Activated CD8-positive, alpha-beta memory T cell treated with anti-CD3 and anti-CD28 coated beads, Interleukin-2, amount 50 U/mL, for 1 hour (primary cell): ENCODE data around the gene COQ5.

ENCODE experiments used
- DNase-seq: peaks from one replicate; pipeline ENCODE4 v3.0.0-alpha.2; 2020; ENCODE audit errors: extremely low read depth

COQ5 gene

DNA sequence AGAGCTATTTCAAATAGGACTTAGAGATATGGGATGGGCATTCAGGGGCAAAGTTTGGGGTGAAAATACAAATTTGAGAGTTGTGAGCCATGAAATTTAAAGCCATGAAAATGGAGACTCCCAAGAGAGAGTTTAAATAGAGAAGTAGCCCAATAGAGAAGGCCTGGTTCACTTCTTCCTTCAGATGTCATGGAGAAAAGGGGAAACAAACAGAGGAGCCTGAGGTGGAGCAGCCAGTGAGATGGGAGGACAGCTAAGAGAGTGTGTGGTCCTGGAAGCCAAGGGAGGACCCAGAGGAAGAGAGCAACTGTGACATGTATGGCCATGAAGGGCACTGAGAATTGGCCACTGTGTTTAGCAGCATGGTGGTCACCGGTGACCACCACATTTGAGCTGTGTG lies 45.3 kb downstream of the COQ5 start:
- no peak for DNase-seq

DNA sequence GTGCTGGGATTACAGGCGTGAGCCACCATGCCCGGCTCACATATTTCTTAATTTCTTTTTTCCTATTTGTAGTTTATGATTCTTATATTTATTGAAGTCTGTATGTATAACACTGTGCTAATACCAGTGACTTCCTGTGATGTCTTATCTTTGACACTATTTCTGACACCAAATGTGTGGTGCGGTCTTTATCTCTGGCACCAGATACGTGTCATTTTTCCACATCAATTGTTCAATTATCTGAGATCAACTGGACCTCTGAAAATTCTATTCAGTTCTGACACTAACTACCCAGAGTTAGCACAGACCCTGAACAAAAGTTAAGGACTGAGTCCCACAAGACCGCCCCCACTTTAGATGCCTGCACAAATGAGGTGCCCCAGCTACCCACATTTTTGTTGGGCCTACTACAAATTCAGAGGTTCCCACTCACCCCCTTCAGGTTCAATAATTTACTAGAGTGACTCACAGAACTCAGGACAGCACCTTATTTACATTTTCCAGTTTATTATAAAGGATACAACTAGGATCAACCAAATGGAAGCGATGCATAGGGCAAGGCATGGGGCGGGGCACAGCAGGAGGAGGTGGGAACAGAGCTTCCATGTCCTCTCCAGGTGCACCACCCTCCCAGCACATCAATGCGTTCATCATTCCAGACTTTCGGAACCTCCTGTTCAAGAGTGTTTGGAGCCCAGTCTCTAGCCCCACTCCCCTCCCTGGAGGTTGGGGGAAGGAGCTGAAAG lies 47.8 kb downstream of the COQ5 start:
- DNase-seq, result no peak

DNA sequence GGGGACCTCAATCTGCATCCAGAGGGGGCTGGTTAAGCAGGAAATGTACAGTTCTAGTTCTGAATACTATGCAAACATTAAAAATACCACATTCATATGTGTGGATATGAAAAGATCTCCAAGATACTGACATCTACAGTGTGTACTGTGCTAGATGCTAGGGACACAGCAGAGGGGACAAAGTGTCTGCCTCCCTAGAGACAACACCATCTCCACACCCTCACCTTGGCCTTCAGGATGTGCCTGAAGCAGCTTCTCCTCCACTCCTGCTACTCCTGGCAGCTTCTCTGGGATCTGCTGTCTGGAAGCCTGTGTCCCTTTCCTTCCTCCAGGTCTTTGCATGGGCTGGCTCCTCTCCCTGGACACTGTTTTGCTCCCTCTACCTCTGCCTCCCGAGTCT lies 48.7 kb downstream of the COQ5 start:
- no peak for DNase-seq

DNA sequence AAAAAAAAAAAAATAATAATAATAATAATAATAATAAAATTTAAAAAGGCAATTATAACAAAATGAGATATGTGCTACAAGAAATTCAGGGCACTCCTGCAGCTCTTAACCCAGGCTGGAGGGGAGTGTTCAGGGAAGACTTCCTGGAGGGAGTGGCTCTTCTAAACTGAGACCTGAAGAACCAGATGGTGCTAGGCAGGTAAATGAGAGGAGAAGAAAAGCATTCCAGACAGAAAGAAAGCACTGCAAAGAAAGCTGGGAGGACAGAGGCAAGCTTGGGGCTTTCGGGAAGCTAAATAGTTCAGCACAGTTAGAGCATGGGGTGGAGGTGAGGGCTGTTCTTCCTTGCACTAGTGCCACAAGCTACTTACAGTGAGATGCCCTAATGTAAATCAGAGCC lies 49.5 kb downstream of the COQ5 start:
- no peak for DNase-seq

DNA sequence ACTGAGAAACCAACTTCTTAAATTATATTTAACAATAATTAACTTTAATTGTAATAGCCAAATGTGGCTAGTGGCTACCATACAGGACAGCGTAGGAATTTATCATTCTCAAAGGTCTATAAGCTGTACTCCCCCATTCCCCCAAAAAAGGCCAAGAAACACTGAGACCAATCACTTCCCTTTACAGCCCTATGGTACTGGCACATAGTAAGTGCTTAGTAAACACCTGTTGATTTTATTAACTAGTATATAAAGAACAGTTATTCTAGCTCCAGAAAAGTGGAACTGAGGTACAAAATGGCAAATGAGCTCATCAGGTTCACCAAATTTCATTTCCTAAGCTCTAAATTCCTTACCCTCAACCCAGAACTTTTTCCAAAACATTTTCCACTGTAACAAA lies 53.3 kb downstream of the COQ5 start:
- DNase-seq, result no peak

DNA sequence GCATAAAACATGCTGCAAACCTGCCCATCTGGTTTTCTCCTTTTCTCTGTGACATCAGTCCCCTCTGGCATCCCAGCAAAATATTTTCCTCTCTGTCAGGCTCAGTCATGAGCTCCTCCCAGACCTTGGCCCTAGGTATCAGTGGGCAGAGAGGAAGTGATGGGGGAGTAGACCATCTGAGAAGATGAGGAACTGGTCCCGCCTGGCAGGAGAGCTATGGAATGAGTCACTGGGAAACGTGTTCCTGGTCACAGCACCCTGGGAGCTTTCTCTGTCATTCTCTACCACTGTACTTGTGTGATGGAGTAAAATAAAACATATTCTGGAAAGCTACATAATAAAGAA lies 54.4 kb downstream of the COQ5 start:
- no peak for DNase-seq

DNA sequence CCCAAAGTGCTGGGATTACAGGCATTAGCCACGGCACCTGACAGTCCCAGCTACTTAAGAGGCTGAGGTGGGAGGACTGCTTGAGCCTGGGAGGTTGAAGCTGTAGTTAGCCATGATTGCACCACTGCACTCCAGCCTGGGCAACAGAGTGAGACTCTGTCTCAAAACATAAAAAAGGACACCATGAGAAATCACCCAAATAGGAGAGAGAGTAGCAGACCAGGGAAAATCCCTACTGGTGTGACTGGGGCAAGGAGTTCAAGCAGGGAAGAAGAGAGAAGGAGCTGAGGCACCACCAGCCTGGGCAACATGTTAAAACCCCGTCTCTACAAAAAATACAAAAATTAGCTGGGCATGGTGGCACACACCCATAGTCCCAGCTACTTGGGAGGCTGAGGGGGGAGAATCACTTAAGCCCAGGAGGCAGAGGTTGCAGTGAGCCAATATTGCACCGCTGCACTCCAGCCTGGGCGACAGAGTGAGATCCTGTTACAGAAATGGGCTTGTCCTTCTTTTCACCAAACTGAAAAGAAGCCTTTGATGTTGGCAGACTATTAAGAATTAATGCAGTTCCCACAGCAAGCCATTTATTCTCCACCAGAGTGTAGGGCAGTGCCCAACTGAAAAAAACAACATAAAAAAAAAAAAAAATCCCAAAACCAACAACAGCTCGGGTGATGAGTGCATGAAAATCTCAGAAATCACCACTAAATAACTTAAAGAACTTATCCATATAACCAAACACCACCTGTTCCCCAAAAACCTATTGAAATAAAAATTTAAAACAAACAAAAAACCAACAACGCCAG lies 54.9 kb downstream of the COQ5 start:
- no peak for DNase-seq

DNA sequence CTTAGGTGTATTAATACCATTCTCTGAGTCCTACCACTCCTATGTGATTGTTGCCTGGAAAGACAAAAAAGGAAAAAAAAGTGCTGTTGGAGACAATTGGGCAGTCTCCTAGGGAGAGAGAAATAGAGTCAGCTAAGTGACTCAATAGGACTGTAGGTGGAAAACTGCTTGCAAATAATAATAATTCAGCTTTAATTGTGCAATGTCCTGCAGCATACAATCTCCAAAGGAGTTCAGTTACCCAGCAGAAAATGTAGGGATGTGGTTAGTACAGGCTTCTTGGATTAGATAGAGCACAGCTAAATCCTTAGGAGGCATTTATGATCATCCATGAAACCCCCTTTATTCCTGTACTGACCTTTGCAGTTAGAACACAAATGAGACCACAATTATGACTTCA lies 56.4 kb downstream of the COQ5 start:
- no peak for DNase-seq

DNA sequence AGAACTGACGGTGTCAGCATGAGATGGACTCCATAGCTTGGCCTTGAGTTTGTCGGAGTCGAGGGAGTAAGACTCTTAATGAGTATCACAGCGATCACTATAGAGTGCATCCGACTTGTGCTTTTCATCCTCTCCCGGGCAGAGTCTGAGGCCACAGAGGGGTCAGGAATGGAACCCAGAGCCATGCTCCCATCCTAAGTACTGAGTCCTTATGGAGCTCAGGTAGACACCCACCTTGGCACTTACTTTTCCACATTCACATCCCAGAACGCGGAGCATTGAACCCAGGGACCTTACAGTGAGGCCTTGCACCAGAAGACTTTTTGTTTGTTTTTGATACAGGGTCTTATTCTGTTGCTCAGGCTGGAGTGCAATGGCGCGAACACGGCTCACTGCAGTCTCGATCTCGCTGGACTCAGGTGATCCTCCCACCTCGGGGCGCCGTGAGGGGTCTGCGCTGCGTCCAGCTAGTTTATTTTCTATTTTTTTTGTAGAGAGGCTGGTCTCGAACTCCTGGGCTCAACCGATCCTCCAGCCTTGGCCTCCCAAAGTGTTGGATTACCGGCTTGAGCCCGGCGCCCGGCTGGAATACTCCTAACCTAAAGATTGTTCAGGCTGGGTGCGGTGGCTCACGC lies 58.7 kb downstream of the COQ5 start:
- DNase-seq, result no peak

DNA sequence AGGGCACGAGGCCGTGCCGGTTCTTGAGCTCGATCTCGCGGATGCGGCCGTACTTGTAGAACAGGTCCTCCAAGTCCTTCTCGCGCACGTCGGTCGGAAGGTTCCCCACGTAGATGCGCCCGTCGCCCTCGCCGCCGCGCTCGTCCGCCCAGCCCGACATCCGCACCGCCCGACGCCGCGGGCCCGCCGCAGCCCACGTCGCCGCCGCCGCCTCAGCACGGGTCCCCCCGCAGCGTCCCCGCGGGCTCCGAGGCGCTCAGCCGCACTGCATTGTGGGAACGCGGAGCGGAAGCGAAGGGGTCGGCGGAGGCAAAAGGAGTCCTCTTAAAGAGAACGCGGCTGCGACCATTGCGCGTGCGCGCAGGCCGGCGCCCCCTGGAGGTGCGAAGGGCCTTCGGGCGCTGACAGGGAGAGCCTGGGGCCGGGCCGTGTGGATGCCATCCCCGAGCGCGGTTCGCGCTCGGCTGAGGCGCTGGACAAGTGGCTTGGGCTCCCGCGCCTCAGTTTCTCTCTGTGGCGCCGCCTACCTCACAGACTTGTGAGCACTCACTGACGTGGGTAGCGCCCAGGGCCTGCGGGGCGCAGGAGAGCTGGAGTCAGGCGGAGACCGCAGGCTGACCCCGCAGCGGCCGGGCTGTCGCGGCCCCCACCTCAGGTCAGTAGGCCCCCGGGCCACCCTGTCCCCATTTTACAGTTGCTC lies 59.4 kb downstream of the COQ5 start, which contains the start of gene SRSF9:
Gene SRSF9 (minus strand): TSS at position 299 of the 700 bp plus-strand sequence. CDS start 139 bp downstream, at position 160.
- peak; percentile 82 for DNase-seq

DNA sequence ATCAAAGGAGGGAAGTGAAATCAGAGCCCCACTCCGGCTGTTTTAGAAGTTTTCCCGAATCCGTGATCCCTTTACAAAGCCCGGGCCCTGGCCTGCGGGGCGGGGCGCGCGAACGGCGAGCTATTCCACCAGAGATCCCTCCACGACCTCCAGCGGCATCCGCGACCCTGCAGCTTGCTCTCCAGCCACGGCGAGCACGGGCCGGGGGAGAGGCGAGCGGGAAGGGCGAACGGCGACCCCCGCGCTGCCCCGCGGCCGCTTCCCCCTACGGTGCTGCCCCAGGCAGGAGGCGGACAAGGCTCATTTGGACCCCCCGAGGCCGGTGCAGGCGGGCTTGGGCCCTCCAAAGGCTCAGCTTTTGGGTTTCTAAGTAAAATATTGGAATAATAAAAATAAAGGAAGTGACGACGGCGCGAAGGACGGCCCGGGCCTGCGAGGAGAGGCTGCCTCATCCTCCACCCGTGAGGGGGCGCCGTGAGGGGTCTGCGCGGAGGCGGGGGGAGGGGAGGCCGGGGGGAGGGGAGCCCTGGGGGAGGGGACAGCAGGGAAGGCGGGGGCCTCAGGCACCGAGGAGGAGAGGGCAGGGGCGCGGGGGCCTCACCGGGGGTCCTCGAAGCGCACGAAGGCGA lies 60.0 kb downstream of the COQ5 start:
- DNase-seq, result no peak

DNA sequence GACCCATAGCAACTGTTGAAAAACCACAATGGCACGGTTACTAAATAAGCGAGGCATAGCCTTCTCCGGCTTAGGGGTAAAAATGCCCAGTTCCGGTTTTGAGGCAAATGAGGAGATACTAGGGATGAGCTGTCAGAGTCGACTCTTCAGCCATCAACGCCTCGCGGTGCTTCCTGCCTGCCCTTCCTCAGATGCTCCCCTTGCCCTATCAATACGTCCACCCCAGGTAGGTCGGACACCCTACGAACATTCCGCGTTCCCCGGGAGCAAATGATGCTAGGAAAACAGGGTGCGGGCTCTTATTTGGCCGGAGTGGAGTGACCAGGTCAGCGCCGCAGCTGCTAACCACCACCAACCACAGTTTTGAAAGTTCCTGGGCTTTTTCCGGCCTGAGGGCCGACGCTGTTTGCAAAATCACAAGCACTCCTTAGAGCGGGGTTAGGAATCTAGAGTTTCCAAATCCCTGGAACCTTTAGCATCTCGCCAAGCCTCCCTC lies 60.6 kb downstream of the COQ5 start:
- DNase-seq, result no peak

DNA sequence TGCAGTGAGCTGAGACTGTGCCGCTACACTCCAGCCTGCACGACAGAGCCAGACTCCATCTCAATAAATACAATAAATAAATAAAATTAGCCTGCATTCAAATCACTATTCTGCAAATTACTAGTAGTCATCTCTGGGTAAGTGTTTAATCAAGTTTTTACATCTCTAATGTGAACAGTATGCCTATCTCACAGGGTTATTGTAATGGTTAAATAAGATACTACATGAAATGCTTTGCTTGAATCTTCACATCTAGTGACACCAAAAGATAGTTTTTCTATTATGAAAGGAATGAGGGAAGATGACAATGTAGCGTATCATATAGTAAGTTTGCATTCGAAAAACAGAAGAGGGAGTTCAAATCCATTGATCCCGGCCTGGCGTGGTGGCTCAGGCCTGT lies 61.5 kb downstream of the COQ5 start:
- DNase-seq, result no peak

DNA sequence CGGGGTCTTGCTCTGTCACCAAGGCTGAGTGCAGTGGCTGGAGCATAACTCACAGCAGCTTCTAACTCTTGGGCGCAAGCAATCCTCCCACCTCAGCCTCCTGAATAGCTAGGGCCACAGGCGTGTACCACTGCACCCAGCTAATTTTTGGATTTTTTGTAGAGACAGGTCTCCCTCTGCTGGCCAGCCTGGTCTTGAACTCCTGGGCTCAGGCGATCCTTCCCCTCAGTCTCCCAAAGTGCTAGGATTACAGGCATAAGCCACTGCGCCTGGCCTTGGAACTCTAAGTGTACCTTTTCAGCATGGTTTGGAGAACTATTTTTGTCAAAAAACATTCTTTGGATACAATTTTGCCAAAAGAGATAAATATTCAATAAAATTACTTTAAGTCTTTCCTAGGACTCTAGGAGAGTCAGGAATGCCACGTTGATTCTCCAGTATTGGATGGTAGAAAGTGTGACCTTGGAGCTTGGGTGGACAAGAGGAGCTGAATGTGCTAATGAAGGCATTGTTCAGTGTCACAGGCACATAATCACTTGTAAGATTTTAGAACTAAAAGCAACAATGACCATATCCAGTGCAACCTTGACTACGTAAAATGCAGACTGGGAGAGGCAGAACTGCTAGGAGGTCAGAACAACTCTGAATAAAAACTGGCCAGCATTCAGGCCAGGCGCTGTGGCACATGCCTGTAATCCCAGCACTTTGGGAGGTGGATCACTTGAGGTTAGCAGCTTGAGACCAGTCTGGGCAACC lies 62.2 kb downstream of the COQ5 start:
- DNase-seq, result no peak

DNA sequence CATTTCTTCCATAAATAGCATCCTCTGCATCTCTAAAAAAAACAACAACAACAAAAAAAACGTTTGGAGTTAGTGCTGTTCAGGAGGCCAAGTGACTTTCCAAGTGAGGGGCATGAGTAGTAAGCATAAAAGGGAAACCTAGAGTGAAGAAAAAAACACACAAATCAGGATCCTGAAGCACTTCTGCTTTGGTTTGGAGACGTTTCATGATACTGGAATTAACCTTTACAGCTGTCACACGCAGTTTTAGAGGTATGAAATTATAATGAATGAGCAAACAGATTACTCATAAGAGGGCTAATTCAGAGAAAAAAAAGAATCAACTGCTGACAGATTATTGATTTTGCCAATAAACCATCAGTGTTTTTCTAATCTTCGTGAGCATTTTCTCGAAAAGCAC lies 63.2 kb downstream of the COQ5 start:
- no peak for DNase-seq

DNA sequence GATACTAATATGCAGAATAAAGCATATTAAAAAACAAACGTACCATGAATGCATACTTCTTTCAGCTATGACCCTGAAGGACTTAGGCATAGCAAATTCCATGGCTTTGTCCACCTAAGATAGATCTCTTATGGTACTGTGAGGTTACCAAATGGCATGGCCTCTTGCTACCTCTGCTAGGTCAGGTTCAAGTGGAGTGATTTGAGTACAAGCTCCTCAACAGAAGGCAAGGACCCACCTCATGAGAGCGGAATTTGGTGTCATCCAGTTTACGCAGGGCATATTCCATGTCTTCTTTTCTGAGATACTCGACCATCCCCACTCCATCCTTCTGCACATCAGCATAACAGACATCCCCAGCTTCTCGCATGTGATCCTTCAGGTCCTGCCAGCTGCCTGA lies 65.2 kb downstream of the COQ5 start:
- DNase-seq, result no peak

DNA sequence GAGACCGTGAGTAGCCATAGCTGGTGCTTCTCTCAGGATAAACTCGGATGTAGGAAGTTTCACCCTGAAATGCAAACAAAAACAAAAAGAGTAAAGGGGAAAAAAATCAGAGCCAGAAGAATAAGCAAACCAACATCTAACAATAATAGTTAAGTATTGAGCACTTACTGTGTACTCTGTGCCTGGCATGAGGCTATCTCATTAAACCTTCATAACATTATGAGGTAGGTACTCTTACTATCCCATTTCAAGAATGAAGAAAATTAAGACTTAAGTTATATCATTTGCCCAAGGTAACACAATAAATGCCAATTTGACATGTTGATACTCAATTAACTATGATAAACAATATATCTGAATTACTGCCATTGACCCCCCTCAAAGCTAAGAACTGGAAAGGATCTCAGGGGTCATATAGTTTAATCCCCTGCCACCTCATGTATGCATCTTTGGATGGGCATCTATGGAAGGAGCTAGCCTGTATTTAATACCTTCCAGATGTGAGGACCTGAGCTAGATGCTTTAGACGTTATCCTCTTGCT lies 66.8 kb downstream of the COQ5 start:
- DNase-seq, result no peak

DNA sequence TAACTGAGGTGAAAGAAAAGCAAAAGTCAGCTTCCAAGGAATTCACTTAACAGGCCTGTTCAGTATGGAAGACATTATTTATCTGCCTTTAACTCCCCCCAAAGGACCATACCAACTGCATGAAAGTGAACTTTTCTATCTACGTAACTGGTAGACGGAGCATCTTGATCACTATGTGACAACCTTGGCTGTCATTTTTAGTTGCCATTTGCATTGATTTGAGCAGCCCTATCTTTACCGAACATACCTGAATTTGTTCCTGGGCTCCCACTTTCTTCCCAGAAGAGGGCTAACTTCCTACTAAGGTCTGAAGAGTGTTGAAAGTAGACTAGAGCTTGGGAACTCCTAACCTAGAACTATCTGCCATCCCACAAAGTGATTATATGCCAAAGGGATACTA lies 68.8 kb downstream of the COQ5 start:
- DNase-seq, result no peak

DNA sequence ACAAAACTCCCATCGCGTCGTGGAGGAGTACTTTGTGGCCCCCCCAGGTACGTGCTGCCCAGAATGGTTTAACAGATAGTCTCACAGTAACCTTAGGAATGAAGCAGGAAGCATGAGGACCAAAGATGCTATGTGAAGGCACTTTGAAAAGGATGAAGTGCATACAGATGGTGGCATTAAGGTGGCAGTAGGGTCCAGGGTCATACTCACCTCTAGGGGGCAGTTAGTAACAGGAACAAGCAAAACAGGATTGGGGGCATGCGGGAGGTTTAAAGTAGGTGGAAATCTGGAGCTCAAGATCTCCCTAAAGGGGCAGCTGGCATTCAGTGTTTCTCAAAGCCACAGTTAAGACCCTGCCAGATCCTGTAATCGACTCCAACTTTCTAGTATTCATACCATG lies 71.8 kb downstream of the COQ5 start:
- no peak for DNase-seq

DNA sequence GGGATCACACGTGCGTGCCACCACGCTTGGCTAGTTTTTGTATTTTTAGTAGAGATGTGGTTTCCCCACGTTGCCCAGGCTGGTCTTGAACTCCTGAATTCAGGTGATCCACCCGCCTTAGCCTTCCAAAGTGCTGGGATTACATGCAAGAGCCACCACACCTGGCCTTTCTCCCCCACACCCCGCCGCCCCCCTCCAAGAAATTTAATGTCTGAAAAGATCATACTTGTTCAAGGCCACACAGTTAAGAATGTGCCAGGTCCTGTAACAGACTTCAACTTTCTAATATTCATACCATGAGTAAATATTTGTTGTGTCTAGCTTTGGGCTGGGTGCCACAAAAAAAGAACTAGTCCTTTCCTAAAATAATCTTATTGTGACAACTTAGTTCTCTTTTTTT lies 73.7 kb downstream of the COQ5 start:
- no peak for DNase-seq

DNA sequence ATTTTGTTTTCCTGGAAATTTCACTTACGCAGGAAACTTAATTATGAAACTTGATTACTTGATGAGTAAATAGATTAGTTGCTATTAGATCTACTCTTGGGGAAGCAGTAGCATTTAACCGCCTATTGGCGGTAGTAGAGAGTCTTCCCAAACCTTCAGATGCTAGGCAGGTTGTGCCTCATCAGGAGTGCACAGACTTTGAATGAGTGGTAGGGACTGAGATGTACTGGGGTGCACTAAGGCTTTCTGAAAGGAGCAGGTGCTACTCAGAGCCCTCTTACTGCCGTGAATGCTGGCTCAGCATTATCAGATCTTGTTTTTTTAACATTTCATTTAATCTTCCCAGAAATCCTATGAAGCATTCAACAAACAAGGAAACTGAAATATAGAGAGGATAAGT lies 75.0 kb downstream of the COQ5 start:
- DNase-seq, result no peak
